Activated naive CD4-positive, alpha-beta T cell treated with anti-CD3 and anti-CD28 coated beads, Interleukin-2, amount 50 U/mL, for 72 hours (primary cell): Measurements from ENCODE around the gene DDX31. TPM values are rescaled to one million over a fixed set of nuclear protein-coding genes. Genes with fewer than 3 reads are reported as not detected.
"Not testable (repeated sequence)": the region's sequence is repeated elsewhere in the genome, so short reads cannot be mapped to it uniquely, and the experiment has no call there.

Source experiments
- ATAC-seq, 2 donors: fragments of 150-1000 bp; cut with Tn5 transposase; 2 replicates each; pipeline ENCODE4 v1.10.0; 2021; ENCODE audit warnings: mild to moderate bottlenecking in 2 of 2, moderate library complexity in 2 of 2
- DNase-seq, 2 donors: peaks; one replicate each; pipeline ENCODE4 v3.0.0; 2021 to 2022; ENCODE audit warnings: low spot score in 2 of 2
- H3K27ac Mint-ChIP-seq, 2 donors: one replicate each; pipeline ENCODE4 v1.8.0; 2022; ENCODE audit warnings: mild to moderate bottlenecking in 2 of 2, mixed read lengths in 2 of 2
- H3K36me3 Mint-ChIP-seq, 2 donors: one replicate each; pipeline ENCODE4 v1.8.0; 2022; ENCODE audit warnings: mixed read lengths in 2 of 2
- H3K9me3 Mint-ChIP-seq, 2 donors: one replicate each; pipeline ENCODE4 v1.8.0; 2022; ENCODE audit warnings: mixed read lengths in 2 of 2
- total RNA-seq, 2 donors: library from RNA; stranded (reverse); gene quantifications; one replicate each; pipeline ENCODE4 v1.2.3, GENCODE V29; 2022

DDX31 gene
- total RNA-seq, 2 donors from 2014 or later: 13.8 to 17.8 TPM

DNA sequence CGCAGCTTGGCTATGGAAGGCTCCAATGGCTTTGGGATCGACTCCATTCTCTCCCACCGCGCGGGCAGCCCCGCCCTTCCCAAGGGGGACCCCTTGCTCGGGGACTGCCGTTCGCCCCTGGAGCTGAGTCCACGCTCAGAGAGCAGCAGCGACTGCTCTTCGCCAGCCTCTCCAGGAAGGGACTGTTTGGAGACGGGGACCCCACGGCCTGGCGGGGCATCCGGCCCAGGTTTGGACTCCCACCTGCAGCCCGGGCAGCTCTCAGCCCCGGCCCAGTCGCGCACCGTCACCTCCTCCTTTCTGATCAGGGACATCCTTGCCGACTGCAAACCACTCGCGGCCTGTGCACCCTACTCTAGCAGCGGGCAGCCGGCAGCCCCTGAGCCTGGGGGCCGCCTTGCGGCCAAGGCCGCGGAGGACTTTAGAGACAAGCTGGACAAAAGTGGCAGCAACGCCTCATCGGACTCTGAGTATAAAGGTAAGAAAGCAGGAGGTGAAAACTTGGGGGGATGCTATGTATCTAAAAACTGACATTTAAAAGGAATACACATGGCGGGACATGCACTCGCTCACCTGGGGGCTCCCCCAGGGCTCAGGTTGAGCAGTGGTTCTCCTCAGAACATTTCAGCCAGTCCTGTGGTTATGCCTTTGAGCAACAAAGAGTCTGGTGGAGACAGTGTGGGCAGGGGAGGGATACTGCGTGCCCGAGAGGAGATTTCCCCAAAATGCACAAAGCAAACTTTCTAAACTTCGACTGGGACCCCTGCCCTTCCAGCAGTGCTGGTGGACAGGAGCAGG is 86.8 kb downstream of the DDX31 start:
- H3K9me3 Mint-ChIP-seq: no peaks in the 10 kb centered on the region
- DNase-seq: no peak
- no peak for ATAC-seq

GRCh38 chr9:132582276-132582785 is 87.5 kb downstream of the DDX31 start, which contains the start of gene BARHL1:
BARHL1 (plus strand) TSS chr9:132582606; CDS start chr9:132582798, 192 bp downstream.
- no peaks in the 10 kb centered on the region for H3K9me3 Mint-ChIP-seq
- H3K27ac Mint-ChIP-seq: peak within 1 kb of the TSS in 1 of 2 donors; percentile 82
- ATAC-seq (no peak), DNase-seq (no peak)
- H3K36me3 Mint-ChIP-seq: peaks cover 0 to 19% of the 10 kb centered on the region in 2 donors

More for the DNA sequence above, 86.8 kb downstream of the DDX31 start:
- no peak overlapping the region for H3K27ac Mint-ChIP-seq
- H3K36me3 Mint-ChIP-seq: peaks cover 0 to 19% of the 10 kb centered on the region in 2 donors

- H3K9me3 Mint-ChIP-seq: no peaks in the 10 kb centered on the region
- H3K27ac Mint-ChIP-seq: no peak overlapping the region
- no peak for ATAC-seq
- peaks cover 0 to 12% of the 10 kb centered on the region in 2 donors for H3K36me3 Mint-ChIP-seq
- no peak for DNase-seq
These were observed 90.4 kb downstream of the DDX31 start for GRCh38 chr9:132579427-132579798.

GRCh38 chr9:132578367-132578932 is 91.3 kb downstream of the DDX31 start:
- no peak overlapping the region for H3K27ac Mint-ChIP-seq
- no peaks in the 10 kb centered on the region for H3K9me3 Mint-ChIP-seq
- DNase-seq (no peak), ATAC-seq (no peak)
- H3K36me3 Mint-ChIP-seq: peaks cover 0 to 9% of the 10 kb centered on the region in 2 donors

DNA sequence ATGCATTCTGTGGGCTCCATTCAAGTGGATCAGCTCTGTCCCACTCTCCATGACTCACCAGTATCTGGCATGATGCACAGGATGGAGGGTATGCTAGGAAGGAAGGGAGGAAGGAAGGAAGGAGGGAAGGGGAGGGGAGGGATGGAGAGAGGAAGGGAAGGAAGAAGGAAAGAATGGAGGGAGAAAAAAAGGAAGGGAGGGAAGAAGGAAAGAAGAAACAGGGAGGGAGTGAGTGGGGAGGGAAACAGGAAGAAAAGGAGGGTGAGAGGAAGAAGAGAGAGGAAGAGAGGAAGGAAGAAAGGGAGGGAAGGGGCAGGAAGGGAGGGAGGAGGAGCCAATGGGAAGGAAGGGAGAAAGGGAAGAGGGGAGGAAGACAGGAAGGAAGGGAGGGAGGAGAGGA is 92.7 kb downstream of the DDX31 start:
- H3K9me3 Mint-ChIP-seq: no peaks in the 10 kb centered on the region
- ATAC-seq (no peak), DNase-seq (no peak)
- H3K27ac Mint-ChIP-seq: no peak overlapping the region
- peaks cover 0 to 9% of the 10 kb centered on the region in 2 donors for H3K36me3 Mint-ChIP-seq

- Mint-ChIP-seq H3K36me3 (peaks cover 0 to 4% of the 10 kb centered on the region in 2 donors), H3K27ac (no peak overlapping the region), H3K9me3 (no peaks in the 10 kb centered on the region)
- DNase-seq (no peak), ATAC-seq (no peak)
These were observed 94.0 kb downstream of the DDX31 start for GRCh38 chr9:132575811-132576210.

DNA sequence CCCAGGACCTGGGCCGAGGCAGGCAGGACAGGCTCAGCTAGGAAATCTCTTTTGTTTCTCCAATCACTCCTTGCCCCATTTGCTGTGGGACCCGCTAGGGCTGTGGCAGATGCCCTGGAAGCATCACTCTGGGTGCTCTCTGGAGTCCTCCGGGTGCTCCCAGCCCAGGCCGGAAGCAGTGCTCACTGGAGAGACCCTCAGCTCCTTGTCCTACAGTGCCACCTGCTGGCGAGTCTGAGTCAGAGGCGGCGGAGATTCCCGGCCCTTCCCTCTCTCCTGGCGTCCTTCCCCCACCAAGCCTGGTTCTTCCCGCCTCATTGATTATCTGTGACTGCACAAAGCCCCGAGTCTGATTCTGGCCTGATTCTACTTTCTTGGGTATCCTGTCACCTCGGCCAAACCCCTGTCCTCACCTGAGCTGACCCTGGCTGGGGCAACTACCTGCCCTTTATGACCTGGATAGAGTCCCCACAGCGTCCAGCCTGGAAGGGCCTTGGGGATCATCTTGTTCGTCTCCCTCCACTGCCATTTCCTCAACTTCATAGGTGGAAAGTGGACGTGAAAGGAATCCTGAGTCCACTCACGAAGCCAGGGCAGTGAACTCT is 94.7 kb downstream of the DDX31 start:
- DNase-seq (peak; percentile 59), ATAC-seq (peak; percentile 81 to 85)
- H3K9me3 Mint-ChIP-seq: no peaks in the 10 kb centered on the region
- H3K36me3 Mint-ChIP-seq: peaks cover 0 to 4% of the 10 kb centered on the region in 2 donors
- no peak overlapping the region for H3K27ac Mint-ChIP-seq

DNA sequence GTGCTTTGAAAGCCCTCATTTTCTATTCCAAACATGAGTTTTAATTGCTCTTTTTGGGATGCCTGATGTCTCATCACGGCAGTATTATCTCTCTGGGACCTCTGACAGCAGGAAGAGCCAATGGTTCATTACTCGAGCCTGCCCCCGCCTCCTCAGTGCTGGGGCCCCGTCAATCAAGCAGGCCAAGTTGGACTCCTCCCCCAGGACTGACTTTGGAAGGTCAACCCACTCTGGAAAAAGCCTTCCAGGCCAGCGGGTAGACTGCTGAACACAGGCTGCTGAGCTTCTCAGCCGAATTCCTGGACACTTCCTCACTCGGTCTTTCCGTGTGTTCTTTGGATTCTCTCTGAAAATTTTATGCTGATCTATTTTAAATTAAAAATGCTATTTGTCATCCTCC is 96.9 kb downstream of the DDX31 start:
- ATAC-seq: no peak
- no peak overlapping the region for H3K27ac Mint-ChIP-seq
- no peak for DNase-seq
- H3K9me3 Mint-ChIP-seq: no peaks in the 10 kb centered on the region
- H3K36me3 Mint-ChIP-seq: no peaks in the 10 kb centered on the region

DNA sequence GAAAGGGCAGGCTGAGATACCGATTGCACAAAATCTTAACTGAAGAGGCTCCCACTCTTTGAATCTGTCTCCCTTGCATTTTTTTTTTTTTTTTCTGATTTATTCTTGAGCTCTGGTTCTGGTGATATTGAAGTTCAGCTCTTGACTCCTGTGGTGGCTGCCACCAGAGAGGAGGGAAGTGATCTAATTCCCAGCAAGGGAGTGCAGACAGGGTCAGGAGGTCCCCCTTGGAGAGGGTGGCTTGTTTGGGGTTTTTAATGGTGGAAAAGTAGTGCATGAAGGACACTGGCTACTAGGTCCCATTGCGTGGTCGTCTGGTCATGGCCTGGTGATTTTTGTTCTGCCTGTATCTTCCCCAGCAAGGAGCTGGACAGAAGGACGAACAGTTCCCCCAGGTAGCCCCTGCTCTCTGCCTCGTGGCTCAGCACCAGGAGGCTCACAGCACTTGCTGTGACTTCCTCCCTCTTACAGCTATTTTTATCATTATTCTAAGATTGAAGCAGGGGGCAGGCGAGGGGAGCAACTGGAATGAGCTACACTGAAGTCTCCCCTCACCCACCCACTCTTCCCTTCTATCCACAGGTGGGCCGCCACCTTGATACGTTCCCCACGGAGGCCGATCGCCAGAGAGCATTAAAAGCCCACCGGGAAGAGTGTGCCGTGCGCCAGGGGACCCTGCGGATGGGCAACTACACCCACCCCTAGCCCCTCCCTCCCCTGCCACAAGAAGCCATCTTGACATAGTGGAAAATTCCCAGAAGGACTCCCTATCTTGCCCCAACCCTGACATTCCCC is 97.8 kb downstream of the DDX31 start:
- Mint-ChIP-seq H3K9me3 (no peaks in the 10 kb centered on the region), H3K27ac (no peak overlapping the region), H3K36me3 (no peaks in the 10 kb centered on the region)
- ATAC-seq (no peak), DNase-seq (no peak)

DNA sequence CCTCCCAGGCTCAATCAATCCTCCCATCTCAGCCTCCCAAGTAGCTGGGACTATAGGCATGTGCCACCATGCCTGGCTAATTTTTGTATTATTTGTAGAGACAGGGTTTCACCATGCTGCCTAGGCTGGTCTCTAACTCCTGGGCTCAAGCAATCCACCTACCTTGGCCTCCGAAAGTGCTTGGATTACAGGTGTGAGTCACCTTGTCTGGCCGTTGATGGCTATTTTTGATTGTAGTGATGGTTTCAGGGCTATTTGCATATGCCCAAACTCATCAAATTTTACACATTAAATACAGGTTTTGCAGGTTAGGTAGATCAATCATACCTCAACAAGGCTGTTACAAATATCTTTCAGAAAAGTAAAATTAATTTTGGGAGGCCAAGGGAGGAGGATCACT is 101.0 kb downstream of the DDX31 start:
- not testable (repeated sequence) for H3K9me3 Mint-ChIP-seq, DNase-seq, ATAC-seq, H3K27ac Mint-ChIP-seq, H3K36me3 Mint-ChIP-seq

DNA sequence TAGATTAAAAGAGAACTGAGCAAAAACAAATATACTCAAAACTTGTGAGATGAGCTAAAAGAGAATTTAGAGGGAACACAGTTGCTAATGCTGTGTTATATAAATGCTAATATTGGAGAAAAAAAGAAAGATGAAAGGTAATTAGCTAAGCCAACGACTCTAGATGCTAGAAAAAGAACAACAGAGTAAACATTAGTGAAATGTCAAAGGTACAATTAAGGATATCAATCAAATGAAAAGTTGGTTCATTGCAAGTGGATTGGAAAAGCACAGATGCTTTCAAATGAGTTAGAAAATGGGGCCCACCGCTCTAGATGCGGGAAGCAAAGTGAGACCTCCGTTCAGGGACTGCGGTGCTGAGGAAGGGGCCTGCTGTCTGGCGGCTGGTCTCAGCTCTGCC is 105.3 kb downstream of the DDX31 start:
- no peak for ATAC-seq
- Mint-ChIP-seq H3K9me3 (no peaks in the 10 kb centered on the region), H3K27ac (no peak overlapping the region), H3K36me3 (no peaks in the 10 kb centered on the region)
- no peak for DNase-seq

DNA sequence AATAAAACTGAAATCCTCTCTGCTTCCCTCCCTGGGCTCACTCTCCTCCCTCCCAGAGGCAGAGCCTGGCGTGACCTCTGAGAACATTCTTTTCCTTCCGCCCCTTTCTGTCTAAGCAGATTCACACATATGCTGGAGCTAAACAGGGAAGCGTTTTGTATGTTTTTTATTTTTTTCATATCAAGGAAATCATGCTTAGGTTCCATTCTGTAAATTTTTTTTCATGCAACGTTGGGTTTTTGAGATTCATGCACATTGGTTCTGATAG is 107.5 kb downstream of the DDX31 start:
- ATAC-seq (no peak), DNase-seq (no peak)
- Mint-ChIP-seq H3K27ac (no peak overlapping the region), H3K9me3 (no peaks in the 10 kb centered on the region), H3K36me3 (no peaks in the 10 kb centered on the region)

DNA sequence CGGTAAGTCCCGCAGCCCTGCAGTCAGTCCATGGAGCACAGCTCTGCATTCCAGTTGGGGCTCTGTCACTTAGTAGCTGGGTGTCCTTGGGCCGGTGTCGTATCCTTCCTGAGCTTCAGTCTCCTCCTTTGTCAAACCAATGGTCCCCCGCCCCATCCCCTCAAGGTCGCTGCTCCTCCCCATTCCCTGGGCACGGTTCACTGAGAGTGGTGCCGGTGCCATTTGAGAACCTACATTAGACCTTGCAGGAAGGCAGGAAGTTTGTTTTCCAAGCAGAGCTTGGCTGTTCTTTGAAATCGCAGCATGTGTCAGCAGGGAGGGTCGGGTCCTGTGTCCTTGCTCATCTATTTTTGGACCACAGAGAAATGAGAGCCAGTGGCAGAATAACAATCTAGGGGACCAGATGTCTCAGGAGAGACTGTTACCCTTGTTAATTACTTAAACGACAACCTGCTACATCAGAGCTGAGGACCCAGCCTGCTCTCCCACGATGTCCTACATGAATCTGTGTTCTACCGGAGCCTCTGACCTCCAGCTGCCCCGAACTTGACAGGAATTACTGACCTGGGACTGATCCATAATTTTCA is 109.1 kb downstream of the DDX31 start:
- H3K36me3 Mint-ChIP-seq: no peaks in the 10 kb centered on the region
- no peak for ATAC-seq
- no peak for DNase-seq
- no peak overlapping the region for H3K27ac Mint-ChIP-seq
- no peaks in the 10 kb centered on the region for H3K9me3 Mint-ChIP-seq

DNA sequence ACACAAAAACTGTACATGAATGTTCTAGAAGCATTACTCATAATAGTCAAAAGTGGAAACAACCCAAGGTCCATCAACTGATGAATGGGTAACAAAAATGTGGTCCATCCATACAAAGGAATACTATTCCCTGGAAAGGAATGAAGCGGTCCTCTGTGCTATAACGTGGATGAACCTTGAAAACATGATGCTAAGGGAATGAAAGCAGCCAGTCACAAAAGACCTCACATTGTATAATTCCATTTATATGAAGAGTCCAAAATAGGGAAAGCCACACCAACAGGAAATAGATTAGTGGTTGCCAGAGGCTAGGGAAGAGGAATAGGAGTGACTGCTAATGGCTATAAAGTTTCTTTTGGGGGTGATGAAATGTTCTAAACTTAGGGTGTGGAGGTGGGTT is 110.1 kb downstream of the DDX31 start:
- Mint-ChIP-seq H3K27ac (no peak overlapping the region), H3K9me3 (no peaks in the 10 kb centered on the region), H3K36me3 (no peaks in the 10 kb centered on the region)
- ATAC-seq: no peak
- no peak for DNase-seq

DNA sequence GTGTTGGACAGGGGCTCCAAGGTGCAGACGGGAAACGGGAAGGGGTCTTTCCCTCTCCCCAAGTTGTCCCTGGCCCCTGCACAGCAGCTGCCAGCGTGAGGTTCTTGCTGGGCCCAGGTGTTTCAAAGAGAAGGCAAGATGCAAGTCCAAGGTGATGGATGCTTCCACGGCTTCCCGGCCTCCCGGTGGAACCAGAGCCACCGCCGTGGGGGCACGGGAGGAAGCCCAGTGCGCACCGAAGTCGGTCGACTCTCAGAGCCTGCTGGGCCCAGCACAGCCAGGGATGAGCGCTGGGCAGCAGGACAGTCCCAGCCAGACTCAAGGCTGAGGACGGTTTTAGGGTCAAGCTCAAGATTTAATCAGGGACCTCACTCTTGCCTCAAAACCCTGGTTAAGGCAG is 112.6 kb downstream of the DDX31 start:
- ATAC-seq (no peak), DNase-seq (no peak)
- Mint-ChIP-seq H3K36me3 (no peaks in the 10 kb centered on the region), H3K27ac (no peak overlapping the region), H3K9me3 (no peaks in the 10 kb centered on the region)

DNA sequence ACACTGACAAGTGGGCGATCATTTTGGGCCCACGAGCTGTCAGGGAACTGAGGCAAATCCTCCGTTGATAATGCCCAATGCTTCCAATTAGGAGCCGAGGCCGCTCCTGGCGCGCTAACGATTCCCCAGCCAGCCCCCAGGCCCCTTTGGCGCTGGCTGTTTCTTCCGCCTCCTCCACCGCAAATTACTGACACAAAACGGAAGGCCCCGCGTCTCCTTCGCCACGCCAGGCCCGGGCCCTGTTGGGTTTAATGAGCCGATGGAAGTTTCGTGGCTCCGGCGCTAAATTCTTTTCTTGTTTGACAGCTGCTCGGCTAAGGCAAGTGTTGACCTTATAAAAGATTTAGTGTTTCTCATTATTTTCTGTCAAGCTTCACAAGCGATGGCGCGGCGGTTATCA is 113.1 kb downstream of the DDX31 start:
- ATAC-seq (no peak), DNase-seq (no peak)
- H3K36me3 Mint-ChIP-seq: no peaks in the 10 kb centered on the region
- no peaks in the 10 kb centered on the region for H3K9me3 Mint-ChIP-seq
- no peak overlapping the region for H3K27ac Mint-ChIP-seq

DNA sequence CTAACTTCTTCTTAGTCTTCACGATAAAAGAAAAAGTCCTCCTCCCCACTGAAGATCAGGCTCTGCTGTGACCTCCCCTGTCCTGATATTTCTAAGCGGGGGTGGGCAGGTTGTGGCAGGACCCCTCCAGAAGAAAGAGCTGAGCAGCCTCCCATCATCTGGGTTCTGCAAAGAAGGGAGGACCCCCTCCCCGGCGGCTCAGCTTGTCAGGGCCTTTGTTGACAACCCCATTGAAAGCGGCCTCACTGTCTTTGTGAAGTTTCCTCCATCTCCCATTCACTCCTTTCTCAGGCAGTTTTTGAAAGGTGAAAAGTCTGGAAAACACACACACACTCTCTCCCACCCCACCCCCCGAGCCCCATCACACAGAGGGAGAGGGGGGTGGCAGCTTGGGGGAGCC is 113.5 kb downstream of the DDX31 start:
- Mint-ChIP-seq H3K9me3 (no peaks in the 10 kb centered on the region), H3K27ac (no peak overlapping the region)
- ATAC-seq: no peak

More for the DNA sequence above, 113.5 kb downstream of the DDX31 start:
- no peaks in the 10 kb centered on the region for H3K36me3 Mint-ChIP-seq
- no peak for DNase-seq
